NOMO-1 treated with dmso at 0.1 percent for 144 hours (cell line): Measurements from ENCODE around the gene ABR.
"Not testable (repeated sequence)": the region's sequence is repeated elsewhere in the genome, so short reads cannot be mapped to it uniquely, and the experiment has no call there.

ENCODE experiments used
- DNase-seq: peaks from one replicate; lab custom pipeline; 2025; ENCODE audit not compliant: unreplicated experiment; lab: John Stamatoyannopoulos, UW

The ABR gene

GRCh38 chr17:1174263-1174880, 5.4 kb downstream of the ABR start:
- no peak for DNase-seq

DNA sequence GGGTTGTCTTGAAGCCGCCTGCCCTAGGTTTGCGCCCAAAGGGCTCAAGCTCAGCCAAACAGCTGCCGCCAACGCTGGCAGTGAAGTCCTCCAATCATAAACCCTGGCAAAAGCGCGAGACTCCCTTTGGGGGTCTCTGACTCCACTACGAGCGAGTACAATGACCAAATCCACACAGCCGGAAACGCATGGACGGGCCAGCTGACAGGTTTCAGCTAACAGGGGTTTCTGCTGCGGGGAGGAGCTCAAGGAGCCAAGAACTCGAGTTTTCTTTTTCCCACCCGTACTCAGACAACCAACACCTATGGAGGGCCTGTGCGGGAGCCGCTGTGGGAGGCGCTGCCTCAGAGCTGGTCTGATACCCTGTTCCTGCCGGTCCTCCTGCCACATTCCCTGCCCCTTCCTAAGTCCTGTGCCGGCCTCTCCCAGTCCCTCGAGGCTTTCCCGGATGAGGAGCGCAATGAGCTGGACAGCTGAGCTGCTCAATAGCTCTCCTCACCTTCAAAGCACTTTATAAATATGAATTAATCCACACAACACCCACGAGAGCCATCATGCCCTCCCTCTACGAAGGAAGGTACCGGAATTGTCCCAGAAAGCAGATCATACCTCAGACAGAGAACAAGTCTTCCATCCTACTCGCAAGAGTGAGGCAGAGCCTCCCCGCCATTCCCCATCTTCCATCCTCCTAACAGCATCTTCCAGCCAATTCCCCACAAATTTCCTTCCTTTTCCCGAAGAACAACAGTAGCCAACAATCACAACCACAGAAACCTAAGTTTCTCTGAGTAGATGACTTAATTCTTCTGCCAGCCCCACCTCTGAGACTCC, 6.1 kb downstream of the ABR start:
- no peak for DNase-seq

DNA sequence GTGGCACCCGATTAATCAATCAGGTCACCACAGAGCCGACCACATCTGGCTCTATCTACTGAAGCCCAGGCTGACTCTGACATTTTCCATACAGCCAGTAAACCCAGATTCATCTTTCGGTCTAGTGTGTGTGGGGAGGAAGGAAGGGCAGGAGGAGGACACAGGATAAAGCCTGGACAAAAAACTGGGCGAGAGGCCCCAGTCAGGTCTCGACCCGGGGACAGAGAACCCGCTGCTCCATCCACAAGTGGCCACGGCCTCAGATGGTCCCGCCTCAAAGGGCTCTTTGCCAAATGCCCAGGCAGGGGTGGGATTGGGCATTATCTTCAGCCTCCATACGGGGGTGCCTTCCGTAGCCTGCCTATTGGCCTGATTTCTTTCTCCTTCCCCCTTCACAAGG, 7.8 kb downstream of the ABR start:
- DNase-seq = no peak

- DNase-seq = no peak
These were observed 9.0 kb downstream of the ABR start for GRCh38 chr17:1170739-1171138.

GRCh38 chr17:1169929-1170312, 9.9 kb downstream of the ABR start:
- DNase-seq = no peak

DNA sequence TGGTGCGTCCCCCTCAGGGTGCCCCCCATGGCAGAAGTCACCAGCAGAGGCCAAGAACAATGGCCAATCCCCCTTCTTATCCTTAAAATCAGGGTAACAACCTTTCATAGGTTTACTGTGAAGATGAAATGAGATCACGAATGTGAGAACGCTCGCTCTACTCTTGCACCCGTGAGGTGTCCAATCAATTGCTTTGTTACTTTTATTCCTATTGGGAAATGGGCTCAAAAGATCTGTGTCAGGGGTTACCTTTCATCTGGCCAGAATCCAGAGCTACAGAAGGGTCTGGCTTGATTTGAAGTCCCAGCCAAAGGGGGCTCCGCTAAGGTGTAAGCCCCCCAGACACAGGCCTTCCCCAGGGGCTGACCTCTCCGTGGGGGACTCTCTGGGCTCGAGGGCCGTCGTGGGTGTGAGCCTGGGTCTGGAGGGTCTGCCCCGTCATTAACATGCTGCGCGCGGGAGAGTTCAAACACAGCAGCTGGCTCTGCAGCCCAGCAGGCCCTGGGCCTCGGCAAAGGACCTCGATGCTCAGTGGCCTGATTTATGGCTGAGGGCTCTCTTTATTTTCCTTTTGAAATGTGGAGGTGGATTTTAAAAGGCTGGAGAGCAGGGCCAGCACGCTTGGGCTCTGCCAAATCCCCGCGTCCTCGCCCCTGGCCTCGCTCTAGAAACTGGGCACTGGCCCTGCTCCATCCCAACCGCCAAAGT, 10.4 kb downstream of the ABR start:
- no peak for DNase-seq

- DNase-seq = no peak
These were observed 11.1 kb downstream of the ABR start for GRCh38 chr17:1168533-1169220.

DNA sequence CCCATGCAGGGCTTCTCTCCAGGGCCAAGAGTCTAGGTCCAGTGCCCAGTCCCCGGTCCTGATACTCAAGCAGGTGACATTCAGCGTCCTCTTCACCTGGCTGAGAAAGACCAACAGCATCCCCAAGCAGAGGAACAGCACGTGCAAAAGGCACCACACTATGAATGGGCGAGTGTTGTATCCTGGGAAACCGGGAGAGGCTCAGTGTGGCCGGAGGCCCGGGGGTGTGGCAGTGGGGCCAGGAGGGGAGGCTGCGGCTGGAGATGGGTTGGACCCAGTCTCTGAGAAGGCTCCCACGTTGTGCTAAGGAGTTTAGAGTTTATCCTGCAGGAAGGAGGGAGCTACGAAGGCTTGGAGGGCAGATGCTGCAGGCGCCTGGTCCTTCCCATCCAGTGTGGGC, 13.5 kb downstream of the ABR start:
- DNase-seq = no peak

GRCh38 chr17:1165836-1166235, 13.9 kb downstream of the ABR start:
- no peak for DNase-seq

GRCh38 chr17:1164935-1165556, 14.7 kb downstream of the ABR start:
- no peak for DNase-seq

DNA sequence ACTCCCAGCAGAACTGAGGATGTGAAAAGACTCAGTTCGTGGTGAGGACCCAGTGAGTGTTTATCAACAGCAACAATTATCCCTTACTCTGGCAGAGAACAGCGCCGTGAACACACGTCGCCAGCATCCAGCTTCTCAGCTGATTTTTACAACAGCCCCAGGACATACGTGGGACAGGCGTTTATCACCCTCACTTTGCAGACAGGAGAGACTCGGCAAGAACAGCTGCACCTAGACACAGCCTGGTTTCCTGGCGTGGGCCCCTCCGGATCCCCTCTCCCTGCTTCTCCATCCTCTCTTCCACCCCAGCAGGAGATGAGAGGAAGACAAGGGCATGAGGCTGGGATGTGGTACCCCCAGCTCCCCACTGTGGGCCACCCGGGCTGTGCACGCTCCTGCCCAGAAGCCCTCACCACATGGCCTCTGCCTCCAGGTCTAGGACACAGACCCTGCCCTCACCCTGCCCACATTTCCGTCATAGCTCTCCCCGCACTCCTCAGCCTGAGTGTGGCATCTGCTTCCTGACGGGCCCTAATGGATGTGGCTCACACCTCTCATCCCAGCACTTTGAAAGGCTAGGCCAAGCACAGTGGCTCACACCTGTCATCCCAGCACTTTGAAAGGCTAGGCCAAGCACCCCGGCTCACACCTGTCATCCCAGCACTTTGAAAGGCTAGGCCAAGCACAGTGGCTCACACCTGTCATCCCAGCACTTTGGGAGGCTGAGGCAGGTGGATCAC, 17.5 kb downstream of the ABR start:
- DNase-seq = no peak

DNA sequence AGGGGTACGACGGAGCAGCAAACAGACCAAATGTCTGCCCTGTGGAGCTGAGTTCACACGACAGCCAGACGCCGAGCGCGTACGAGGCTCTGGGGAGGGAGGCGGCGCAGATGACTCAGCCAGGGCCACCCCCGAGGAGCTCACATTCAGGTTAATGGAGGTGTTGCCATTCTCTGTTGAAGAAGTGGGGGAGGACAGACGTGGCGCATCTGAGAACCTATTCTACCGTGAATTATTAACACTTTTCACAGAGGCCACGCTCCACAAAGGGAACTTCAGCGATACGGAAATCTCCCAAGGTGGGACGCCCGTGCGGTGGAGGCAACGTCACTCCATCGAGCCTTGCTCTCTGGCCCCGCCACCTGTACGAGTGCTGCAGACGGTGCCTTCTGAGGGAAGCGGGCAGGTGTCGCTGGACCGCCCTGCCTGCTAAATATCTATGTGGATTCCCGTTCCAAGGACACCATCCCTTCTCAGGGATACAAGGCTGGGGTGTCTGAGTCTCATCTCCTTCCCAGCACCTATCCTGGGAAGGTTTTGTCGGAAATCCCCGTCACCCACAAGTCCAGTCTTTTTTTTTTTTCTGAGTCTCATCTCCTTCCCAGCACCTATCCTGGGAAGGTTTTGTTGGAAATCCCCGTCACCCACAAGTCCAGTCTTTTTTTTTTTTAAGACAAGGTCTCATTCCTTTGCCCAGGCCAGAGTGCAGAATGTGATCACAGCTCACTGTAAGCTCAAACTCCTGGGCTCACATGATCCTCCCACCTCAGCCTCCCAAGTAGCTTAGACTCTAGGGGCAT, 19.0 kb downstream of the ABR start:
- DNase-seq = no peak

DNA sequence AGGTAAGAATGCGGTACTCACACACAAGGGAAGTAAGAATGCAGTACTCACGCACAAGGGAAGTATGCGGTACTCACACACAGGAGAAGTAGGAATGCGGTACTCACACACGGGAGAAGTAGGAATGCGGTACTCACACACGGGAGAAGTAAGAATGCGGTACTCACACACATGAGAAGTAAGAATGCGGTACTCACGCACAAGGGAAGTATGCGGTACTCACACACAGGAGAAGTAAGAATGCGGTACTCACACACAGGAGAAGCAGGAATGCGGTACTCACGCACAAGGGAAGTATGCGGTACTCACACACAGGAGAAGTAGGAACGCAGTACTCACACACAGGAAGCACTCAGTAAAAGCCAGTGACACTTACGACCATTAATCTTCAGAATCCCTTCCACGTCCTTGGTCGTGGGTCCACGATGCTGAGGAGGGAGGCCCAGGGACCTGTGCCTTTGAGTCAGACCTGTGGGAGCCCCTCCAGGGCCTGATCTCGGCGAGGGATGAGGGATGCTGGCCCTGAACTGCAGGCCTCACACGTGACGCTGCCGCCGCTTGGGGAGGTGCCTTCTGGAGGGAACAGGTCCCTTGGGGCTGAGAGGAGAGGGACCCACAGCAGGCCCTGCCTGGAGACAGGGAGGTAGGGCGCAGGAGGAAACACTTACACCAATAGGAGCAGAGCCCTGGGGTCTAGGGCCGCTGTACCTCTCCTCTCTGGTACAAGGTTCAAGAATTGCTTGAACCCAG, 20.2 kb downstream of the ABR start:
- no peak for DNase-seq

DNA sequence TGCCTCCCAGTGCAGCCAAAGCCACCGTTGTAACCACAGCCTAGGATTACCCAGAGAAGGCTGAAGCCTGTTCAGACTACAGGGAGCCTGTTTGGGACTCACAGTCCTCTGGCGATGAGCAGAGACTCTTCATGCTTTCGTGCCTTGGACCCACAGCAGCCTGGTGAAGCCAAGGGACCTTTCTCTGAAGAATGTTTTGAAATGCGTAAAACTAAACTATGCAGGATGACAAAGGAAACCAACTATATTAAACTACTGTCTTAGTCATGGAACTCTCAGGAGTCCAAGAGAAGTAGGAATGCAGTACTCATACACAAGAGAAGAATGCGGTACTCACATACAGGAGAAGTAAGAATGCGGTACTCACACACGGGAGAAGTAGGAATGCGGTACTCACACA, 20.9 kb downstream of the ABR start:
- no peak for DNase-seq

DNA sequence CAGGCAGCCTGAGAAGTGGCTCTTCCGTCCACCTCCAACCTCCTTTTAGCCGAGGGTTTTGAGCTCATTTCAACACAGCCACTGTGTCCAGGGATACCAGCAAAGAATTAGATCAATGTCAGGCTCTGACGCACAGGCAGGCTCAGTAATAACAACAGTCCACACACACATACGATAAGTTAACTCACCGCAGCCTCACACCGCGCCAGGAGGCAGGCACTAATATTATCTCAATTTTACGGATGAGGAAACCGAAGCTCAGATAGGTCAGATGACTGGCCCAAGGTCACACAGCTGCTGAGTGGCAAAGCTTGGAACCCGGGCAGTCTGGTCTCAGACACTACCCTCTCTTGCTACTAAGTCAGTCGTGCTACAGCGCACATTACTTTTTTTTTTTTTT, 22.9 kb downstream of the ABR start:
- DNase-seq = no peak

DNA sequence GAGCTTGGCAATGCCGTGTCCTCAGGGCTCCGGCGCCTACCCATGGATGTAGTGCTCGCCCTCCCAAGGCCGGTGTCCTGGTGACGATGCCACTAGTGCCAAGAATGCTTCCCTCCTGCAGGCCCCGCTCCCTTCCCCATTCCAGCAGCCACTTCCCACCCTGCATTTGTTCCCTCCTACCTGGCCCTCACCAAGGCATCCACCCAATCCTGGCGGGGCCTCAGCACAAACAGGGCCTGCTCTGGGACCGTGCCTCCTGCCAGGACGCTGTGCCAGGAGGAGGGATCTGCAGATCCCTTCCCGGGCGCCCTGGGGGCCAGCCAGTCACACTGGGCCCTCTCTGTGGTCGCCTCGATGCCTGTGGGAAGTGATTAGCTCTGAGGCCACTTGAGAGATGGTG, 25.1 kb downstream of the ABR start:
- DNase-seq = no peak

GRCh38 chr17:1153795-1154546, 25.8 kb downstream of the ABR start:
- DNase-seq = no peak

DNA sequence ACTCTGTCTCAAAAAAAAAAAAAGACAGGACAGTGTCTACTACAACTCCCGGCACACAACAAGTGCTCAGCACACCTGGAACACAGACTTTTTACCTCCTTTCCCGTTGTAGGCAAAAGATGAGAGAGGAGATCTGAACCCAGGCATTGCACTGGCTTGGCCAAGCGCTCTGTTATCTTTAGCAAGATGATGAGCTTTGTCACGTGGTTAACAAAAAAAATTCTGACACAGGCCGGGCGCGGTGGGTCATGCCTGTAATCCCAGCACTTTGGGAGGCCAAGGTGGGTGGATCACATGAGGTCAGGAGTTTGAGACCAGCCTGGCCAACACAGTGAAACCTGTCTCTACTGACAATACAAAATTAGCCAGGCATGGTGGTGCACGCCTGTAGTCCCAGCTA, 27.2 kb downstream of the ABR start:
- DNase-seq = not testable (repeated sequence)
